ENCODE data around the gene CDKN1B.
"Not testable (repeated sequence)": the region's sequence is repeated elsewhere in the genome, so short reads cannot be mapped to it uniquely, and the experiment has no call there.

The CDKN1B gene

DNA sequence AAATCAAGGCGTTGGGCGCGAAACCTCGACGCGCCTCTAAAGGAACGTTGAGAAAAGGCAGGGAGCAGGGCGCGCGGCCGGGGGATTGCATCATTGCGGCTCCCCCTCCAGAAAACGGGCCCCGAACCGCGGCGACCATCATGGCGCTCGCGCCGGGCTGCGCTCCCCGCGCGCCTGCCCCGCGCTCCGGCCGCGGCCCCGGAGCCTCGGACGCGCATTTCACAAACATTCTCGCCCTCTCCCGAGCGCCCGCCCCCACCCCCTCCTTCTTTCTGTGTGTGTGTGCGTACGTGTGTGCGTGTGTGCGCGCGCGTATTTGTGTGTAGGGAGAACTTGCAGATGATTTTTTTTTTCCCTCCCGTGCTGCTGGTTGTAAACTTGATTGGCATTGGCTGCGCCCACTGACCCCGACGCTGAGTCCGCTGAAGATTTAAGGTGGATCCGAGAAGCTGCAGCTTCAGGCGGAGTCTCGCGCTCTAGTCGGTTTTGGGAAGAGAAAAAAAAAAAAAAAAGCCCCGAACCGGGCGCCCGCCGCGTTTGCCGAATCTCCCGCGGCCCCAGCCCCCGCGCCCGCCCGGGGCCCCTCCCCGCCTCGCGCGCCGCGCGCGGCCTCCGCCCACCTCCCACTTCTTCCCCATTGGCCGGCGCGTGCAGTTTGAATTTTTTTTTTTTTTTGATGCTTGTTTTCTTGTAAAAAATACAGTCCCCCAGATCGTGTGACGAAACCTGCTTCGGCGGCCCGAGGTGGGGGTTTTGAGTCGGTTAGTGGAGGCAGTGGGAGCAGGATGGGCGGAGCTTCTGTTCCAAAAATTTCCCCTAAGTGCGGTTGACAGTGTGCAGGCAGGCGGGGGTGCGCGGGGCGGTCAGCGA, 8.2 kb downstream of the CDKN1B start:
- DNase-seq = peak; percentile 95

DNA sequence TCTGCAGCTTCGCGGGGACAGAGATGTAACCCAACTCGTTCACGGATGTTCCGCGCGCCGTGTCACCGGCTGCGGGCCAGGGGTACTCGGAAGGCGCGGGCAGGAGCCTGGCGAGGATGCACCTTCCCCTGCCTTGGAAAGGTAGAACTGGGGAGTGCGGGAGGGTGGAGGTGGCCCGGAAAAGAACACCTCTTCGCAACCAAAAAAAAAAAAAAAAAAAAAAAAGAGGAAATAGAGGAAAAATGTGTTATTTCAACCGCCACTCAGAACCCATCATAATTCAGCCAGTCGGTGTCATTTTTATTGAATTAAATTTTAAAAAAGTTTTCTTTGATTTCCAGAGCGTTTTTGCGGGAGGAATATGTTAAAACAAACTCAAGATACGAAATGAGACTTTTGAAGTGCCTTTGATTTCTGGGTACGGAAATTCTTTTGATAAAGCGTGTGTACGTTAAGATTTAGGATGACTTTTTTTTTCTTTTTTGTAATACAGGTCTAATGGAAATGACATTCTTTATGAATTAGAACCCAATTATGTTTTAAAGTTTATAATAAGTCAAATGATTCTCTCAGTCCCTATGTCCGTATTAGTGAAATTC, 8.9 kb downstream of the CDKN1B start:
- DNase-seq = no peak

DNA sequence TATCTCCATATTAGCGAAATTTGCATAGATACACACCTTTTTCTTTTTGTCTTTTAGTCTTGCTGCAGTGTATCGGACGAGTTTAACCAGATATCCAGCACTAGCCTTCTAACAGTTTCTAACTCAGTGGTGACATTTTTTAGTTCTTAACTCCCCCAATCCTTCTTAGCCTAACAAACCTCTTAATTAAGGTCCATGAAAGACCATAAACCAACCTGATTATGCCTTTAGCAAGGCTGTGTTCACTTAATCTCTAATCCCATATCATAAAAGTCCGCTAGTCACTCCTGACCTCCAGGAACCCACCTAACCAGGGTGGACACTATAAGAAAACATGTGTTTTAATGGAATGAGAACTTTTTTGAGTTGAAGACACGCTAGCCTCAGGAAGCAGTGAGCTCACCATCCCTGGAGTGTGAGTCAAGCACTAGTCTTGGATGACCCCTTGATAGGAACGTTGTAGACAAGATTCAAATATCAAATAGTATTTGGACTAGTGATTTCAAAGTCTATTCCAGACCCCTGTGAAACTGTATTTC, 9.5 kb downstream of the CDKN1B start:
- no peak for DNase-seq

DNA sequence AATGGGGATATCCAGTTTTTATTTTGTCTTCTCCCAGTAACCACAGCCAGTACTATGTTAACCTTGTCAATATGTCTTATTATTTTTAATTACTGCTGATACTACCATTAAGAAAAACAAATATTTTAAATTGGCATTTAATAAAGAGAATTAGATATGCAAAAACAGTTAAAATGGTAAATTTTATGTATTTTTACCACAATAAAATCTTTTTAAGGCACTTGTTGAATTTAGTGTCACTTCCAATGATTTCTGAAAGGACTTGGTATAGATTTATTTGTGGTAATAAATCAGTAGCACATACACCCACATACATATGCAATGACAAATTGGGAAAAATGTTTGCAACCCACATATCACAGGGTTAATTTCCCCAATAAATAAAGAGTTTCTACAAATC, 14.0 kb downstream of the CDKN1B start:
- DNase-seq = no peak

DNA sequence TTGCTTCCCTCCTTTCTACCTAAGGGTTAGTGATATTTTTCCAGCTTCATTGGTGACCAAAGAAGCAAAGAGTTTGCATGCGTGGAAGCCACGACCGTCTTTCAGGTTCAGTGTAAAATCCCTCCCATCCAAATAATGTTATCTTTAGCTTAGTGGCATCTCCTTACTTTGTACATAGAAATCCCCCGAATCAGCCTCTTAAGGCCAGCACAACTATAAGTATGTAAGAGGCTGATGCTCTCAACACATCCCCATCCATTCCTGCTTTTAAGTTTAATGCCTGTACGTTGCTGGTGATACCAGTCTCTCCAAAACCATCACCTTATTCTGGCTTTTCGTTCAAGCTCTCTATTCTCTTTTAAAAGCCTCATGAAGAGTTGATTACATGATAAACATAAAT, 14.6 kb downstream of the CDKN1B start:
- DNase-seq = no peak

DNA sequence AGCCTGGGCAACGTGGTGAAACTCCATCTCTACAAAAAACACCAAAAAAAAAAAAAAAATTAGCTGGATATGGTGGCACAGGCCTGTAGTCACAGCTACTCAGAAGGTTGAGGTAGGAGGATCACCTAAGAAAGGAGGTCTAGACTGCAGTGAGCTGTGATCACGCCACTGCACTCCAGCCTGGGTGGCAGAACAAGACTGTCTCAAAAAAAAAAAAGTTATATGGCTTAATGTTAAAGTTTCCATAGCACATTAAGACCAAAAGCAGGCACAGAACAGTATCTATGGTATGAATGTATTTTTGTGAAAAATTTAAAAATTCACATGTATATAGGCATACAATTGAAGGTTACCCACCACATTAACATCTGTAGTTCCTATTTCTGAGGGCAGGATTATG, 15.9 kb downstream of the CDKN1B start:
- DNase-seq = no peak

DNA sequence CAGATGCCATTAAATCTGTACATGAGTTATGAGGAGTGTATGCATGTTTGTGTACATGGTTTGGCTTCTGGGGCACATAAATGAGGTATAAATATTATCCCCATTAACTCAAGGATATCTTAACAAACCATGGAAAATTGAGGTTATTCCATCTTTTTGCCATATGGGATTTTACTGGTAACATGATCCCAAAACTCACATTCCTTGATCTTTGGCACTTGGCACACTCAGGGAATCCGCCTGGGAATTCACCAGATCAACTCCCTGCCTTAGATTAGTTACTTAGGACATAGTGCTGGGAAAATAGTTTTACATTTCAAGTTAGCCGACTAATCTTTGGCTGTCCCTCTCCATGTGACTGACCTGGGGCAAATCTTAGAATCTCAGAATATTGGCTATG, 16.9 kb downstream of the CDKN1B start:
- DNase-seq = no peak

DNA sequence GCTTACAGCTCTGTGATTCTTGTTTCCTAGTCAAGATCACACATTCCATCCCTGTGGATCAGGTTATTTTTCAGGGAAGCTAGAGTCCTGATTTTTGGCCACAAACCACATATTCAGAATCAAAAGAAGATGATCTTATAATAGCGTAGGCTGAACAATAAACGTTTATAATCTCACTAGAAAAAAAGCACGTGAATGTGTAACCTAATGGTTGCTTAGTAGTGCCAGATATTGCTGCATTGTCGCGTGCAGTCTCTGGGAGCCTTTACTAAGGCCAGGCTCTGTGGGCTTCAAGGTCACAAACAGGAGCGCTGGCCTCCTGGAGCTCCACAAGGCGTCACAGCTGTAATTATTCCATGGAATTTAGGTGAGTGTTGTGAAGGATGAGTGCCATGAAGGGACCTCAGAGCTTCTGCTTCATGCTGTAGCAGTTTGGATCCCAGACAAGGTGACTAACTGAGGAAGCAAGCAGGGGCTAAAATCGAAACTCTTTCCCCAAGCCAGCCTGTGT, 17.4 kb downstream of the CDKN1B start:
- no peak for DNase-seq

DNA sequence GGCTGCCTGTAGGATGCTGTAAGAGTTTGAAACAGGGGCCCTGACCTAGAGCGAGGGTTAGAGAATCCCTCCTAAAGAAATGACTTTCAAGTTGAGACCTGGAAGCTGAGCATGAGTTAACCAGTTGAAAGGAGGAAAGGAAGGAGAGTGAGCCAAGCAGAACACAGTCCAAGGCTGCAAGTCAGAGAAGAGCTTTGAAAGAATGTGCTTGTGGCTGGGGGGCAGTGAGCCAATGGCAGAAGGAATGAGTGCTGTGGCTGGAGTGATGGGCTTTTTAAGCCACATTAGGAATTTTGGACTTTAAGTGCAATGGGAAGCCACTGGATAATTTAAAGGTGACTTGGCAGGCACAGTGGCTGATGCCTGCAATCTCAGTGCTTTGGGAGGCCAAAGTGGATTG, 18.1 kb downstream of the CDKN1B start:
- DNase-seq = no peak

DNA sequence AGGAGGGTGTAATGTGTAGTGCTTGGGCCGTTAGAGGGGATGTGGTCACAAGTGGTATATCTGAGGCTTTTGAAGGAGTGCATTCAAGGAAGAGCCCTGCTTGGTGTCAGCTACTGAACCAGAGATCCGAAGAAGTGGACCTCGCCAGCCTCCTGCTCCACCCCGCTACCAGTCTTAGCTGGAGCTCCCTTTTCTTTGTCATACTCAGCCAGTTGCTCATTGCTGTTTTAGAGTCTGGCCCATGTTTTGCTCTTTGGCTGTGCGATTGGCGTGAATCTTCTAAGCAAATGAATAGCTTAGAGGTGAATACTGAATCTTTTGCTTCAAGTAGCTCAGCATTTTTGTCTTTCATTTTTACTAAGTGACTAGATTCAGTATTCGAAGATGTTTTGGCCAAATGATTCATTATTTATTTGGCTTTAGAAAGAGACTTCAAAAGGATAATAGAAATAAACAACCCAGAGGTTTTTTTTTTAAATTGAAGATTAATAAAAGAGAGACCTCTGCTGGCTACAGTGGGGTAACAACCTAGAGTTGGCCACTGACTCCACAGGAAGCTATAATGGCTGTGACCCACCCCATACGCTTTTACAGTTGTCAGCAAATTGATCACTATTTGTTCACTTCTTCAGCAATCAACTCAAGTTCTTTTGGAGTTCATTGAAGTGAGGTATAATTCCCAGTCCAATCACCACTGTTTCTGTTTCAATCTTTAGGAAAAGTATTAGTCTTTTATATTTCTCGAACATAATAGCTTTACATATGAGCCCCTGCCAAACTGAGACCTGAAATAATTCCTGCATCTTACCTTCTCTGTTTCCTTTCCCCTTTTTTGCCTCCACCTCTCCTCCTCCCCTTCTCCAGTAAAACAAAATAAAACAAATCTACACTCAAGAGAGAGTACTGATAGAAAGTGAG, 19.9 kb downstream of the CDKN1B start:
- no peak for DNase-seq

DNA sequence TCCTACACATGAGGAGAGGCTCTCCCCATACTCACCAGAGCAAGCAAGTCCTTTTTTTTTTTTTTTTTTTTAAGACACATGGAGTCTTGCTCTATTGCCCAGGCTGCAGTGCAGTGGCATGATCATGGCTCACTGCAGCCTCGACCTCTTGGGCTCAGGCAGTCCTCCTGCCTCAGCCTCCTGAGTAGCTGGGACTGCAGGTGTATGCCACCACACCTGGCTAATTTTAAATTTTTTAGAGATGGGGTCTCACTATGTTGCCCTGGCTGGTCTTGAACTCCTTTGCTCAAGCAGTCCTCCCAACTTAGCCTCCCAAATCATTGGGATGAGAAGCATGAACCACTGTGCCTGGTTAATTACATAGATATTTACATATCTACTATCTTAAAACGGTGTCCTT, 21.0 kb downstream of the CDKN1B start:
- not testable (repeated sequence) for DNase-seq

DNA sequence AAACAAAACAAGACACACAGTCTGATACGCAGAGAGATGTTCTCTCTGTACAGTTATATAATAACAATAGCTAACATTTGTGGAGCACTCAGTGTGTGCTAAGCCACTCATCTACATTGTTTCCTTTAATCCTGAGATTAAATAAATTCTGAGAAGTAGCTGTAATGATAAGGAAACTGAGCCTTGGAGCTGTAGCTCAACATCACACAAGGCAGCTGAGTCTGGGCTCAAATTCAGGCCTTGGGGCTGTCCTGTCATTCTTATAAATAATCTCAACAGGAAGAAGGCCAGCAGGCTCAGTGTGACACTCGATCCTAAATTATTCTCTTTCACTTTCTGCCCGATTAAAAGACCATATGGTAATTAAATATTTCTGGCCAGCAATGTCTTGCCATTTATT, 24.5 kb downstream of the CDKN1B start:
- DNase-seq = no peak

DNA sequence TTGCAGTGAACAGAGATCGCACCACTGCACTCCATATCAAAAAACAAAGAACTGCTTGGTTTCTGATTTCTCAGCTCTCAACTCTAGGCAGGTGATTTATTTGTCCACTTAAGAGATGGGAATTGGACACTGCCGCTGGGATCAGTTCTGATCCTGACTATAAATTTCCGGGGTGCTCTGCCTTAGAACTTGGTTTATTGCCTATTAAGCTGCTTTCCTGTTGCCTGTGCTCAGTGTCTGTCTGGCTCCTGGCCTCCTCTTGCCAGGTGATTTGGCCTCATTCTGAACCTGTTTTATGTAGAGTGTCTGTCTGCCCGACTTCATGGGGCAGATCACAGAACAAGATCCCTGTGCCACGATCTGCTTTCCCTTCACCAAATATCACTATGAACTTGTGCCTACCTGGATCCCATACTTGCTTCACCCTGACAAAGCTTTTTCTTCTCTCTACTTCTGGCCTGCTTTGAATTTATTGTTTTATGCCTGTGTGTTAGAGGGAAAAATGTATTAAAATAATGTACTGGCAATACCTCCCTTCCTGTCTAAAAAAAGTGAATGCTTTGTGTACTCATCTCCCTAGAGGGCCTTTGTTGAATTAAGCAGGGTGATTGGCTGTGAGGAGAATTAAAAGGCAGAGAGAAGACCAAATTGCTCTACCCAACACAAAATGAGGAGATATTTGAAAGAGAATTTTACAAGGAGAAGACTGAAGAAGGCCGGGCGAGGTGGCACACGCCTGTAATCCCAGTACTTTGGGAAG, 27.6 kb downstream of the CDKN1B start:
- no peak for DNase-seq

DNA sequence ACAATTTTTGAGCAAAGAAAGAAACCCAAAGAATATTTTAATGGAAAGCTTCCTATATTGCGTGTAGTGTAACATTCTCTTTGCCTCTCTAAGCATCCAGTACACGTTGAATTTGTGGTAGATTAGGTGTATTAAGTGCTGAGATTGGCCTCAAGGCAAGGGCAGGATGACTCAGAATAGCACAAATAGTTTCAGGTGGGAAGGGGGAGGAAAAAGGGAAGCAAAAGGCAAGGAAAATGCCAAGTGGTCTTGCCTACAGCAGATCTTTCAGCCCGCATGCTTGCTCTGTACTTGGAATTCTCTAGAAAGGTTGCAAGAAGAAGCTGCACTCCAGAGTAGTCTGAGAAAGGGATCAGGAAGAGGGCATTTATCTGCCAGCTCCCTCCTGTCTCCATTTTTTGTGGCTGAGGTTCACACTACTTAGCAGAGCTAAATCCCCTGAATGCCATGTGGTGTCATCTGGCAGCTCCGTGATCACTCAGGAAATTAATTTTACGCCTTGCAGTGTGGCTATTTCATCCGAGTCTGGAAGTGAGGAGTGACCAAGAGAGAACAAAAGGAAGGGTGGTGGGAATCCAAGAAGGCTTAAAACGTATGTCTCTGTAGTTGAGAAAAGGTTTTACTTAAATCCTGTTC, 28.5 kb downstream of the CDKN1B start:
- no peak for DNase-seq

DNA sequence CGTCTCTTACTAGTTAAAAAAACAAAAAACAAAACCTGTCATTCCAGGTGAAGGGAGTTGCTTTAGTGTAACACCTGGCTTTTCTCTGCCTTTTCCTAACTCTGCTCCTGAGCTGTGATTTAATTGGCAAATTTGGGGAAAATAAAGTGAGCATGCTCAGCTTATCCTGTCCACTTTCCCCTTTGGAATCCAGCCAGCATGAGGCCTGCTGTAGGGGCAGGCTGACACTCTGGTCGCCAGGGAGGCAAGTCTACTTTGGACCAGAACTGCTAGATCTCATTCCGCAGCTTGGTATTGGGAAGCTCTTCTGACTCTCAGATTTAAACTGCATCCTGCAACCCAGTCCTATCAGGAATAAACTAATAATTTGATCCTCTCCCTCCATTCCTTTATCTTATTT, 30.1 kb downstream of the CDKN1B start:
- DNase-seq = no peak

DNA sequence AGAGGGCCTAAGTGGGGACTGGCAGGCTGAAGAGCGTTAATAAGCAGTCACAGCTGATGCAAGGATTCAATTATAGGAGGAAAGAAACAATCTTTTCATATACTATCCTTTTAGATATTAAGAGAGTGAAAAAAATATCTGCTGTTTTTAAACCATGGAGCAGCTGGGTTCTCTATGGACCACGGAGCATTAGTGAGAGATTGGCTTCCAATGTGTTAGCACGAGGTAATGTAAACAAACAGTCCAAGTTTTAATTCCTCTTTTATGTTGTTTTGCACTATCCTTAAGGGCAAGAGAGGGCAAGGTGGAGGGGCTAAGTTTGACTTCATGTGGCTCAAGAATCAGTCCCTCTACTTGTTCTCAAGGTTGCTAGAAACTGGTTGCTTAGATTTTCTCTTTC, 30.9 kb downstream of the CDKN1B start:
- DNase-seq = no peak

DNA sequence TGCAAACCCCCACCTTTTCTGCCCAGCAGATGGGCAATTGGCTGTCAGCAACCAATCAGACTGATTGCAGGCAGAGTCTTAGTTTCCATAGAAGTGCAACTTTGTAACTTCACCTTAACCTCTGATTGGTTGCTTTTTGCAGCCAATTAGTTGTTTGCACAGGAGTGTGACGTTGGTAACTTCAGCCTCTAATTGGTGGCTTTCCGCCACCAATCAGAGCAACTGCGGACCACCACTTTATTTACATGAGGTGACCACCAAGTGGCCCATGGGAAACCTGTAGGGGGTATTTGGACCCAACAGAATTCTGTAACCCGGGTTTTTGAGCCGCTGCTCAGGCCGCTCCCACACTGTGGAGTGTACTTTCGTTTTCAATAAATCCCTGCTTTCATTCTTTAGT, 32.3 kb downstream of the CDKN1B start:
- no peak for DNase-seq

DNA sequence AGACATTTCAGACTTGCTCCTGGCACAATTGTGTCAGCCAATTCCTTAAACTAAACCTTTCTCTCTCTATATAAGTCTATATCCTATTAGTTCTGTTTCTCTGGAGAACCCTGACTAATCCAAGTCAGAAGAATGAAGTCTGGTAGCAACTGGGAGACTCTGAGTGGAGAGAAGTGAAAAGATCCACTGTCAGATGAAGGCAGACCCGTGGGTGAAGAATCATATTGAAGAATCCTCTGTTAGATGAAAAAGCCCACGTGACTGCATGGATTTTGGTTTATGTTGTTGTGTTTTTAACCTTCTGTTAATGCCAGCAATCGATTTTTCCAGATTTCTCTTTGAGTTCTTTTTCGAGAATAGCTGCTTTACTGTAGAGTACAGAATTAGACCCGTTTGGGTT, 38.8 kb downstream of the CDKN1B start:
- DNase-seq = no peak

DNA sequence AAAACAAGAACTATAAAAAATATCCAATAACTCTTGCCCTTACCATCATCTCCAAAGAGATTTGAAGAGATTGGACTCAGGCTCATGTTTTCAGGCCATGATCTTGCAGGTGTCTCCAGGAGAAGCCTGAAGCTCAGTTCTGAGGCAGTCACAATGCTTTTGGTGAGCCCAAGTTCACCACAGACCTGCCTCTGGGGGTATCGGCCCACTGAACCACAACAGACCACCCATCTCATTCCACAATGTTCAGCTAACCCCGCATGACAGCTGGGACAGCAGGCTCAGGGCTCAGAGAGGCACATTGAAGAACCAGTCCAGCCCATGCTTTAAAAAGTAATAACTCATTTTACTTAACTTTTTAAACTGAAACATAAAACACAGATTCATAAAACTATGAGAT, 40.0 kb downstream of the CDKN1B start:
- DNase-seq = no peak

DNA sequence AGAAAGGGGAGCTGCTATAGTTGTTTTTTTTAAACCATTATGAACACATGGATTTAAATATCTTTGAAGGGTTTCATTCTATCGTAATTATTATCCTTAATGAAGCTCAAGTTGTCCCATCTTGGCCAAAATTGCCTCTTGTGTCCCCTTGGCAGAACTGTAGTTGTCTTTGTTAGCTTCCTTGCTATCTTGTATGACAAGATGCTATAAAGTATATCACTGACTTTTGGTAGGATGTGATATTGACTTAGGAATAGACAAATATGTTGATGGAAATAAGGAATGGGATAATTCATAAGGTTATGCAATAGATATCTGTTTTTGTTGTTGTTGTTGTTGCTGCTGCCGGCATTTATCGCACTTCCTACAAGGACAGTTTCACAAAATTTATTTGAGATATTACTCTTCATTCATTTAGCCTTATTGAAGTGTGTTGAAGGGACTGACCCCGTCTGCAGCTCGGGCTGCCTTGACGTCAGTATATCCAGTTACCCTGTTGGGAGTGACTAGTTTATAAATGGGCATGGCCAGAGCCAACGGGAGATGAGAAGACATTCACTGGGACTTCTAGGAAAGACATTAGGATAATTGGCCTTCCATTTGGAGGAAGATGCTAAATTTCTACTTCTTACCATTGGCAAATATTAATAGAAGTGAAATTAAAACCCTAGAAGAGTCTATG, 42.2 kb downstream of the CDKN1B start:
- DNase-seq = no peak

DNA sequence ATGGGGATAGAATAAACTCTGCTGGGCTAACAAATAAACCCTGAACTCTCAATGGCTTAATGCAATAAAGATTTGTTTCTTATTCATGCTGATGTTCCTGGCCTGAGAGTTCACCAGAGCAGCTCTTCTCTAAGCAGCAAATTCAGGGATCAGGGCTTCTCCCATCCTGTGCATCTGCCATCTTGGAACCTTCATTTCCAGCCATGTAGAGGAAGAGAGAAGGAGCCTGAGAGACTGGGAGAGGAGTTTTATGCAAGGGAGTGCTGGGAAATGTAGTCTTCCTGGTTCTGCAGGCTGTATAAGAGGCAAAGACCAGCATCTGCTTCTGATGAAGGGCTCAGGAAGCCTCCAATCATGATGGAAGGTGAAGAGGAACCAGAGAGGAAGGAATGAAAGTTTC, 47.7 kb downstream of the CDKN1B start:
- DNase-seq = no peak
